Loucy (cell line): Measurements from ENCODE around the gene STARD8.

Experiments
- H2AFZ ChIP-seq: fragments of 200-600 bp; sonication (generic); 2 replicates; pipeline ENCODE4 v1.6.0; 2016; ENCODE audit warnings: antibody characterized with exemption, mild to moderate bottlenecking, low read length, moderate library complexity
- H3F3A ChIP-seq: fragments of 200-600 bp; 2 replicates; pipeline ENCODE4 v1.6.0; 2016; ENCODE audit warnings: antibody characterized with exemption, low read depth, mild to moderate bottlenecking
- H3K27me3 ChIP-seq: fragments of 200-600 bp; sonication (generic); 2 replicates; pipeline ENCODE4 v1.6.1; 2014; ENCODE audit warnings: low read length, mild to moderate bottlenecking; ENCODE audit not compliant: insufficient read depth, poor library complexity, severe bottlenecking
- H3K36me3 ChIP-seq: fragments of 200-600 bp; sonication (generic); 2 replicates; pipeline ENCODE4 v1.6.1; 2016; ENCODE audit warnings: low read length; ENCODE audit not compliant: insufficient read depth
- H3K4me1 ChIP-seq: fragments of 200-600 bp; sonication (generic); 2 replicates; pipeline ENCODE4 v1.5.1; 2014; ENCODE audit warnings: low read length, mild to moderate bottlenecking; ENCODE audit not compliant: insufficient read depth, poor library complexity, severe bottlenecking
- H3K4me2 ChIP-seq: fragments of 200-600 bp; sonication (generic); 2 replicates; pipeline ENCODE4 v1.6.0; 2014; ENCODE audit warnings: antibody characterized with exemption, low read length, low read depth, mild to moderate bottlenecking; ENCODE audit not compliant: poor library complexity, severe bottlenecking
- H3K4me3 ChIP-seq: fragments of 200-600 bp; sonication (generic); 2 replicates; pipeline ENCODE4 v1.5.1; 2014; ENCODE audit warnings: low read length, mild to moderate bottlenecking, mixed read lengths; ENCODE audit not compliant: poor library complexity, severe bottlenecking
- H3K79me2 ChIP-seq: fragments of 200-600 bp; sonication (generic); 2 replicates; pipeline ENCODE4 v1.6.1; 2014; ENCODE audit warnings: low read length; ENCODE audit not compliant: insufficient read depth
- H3K9ac ChIP-seq: fragments of 200-600 bp; sonication (generic); 2 replicates; pipeline ENCODE4 v1.6.0; 2014; ENCODE audit warnings: mild to moderate bottlenecking, low read depth, low read length, moderate library complexity; ENCODE audit not compliant: poor library complexity, severe bottlenecking
- H3K9me2 ChIP-seq: fragments of 200-600 bp; sonication (generic); replicated peaks from 2 replicates; pipeline ENCODE4 v1.6.1; 2016; ENCODE audit warnings: low read depth, low read length, mixed read lengths
- H3K9me3 ChIP-seq: fragments of 200-600 bp; sonication (generic); 2 replicates; pipeline ENCODE4 v1.6.1; 2014; ENCODE audit warnings: mild to moderate bottlenecking, antibody characterized with exemption, low read length, low read depth; ENCODE audit not compliant: insufficient read depth
- H4K20me1 ChIP-seq: fragments of 200-600 bp; sonication (generic); 2 replicates; pipeline ENCODE4 v1.6.0; 2014; ENCODE audit warnings: antibody characterized with exemption, low read length, mild to moderate bottlenecking; ENCODE audit not compliant: insufficient read depth, poor library complexity, severe bottlenecking
- CTCF ChIP-seq: fragments of 200-600 bp; sonication (generic); conservative IDR thresholded peaks from 2 replicates; pipeline ENCODE4 v1.5.1; 2014; ENCODE audit warnings: mild to moderate bottlenecking, antibody characterized with exemption, low read length
- EZH2phosphoT487 ChIP-seq: fragments of 200-600 bp; IDR thresholded peaks from 2 replicates; pipeline ENCODE4 v1.6.1; 2018; ENCODE audit warnings: antibody characterized with exemption, mild to moderate bottlenecking, moderate library complexity, borderline replicate concordance

Gene STARD8

DNA sequence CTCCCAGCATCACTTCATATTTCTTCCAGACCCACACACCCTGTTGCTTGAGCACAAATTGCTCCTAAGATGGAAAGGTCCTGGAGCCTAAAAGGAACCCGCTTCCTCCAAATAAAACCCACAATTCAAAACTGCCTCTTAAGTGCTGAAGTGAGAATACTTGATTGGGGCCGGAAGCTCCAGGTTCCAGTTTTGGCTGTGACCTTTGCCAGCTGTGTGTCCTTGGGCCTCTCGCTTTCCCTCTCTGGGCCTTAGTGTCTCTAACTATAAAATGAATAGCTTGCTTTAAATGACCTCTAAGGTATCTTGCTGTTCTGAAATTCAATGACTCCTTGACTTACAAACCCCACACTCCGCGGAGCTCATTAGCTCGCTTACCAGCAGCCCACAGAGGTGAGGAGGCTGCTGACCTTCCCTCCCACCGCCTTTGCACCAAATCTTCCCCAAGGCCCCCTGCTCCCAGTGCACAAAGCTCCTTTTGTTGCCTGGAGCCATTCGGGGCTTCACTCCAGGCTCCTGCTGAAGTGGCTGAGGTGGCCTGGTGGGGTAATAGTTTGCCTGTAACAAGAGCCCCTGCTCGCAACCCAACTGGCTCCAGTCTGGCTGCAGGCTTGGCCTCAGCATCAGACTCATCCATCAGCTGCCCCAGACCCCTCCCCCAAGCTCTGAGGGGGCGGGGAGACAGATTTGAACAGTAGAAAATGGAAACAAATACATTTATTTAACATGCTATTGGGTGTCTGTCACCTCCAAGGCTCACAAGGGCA, 21.8 kb downstream of the STARD8 start:
- no peaks in the 10 kb centered on the region for H3K27me3 ChIP-seq
- H3K9me2 ChIP-seq: no peaks in the 10 kb centered on the region
- no peak overlapping the region for H3K9ac ChIP-seq
- H3K36me3 ChIP-seq: no peaks in the 10 kb centered on the region
- H3K9me3 ChIP-seq: no peaks in the 10 kb centered on the region
- H3K79me2 ChIP-seq: no peaks in the 10 kb centered on the region
- H3K4me2 ChIP-seq: no peak overlapping the region
- H3F3A ChIP-seq: no peaks in the 10 kb centered on the region
- TF ChIP-seq CTCF (no peak), EZH2phosphoT487 (no peak)
- H2AFZ ChIP-seq: no peak overlapping the region
- H4K20me1 ChIP-seq: no peaks in the 10 kb centered on the region
- H3K4me1 ChIP-seq: no peaks in the 10 kb centered on the region
- no peak overlapping the region for H3K4me3 ChIP-seq

- no peaks in the 10 kb centered on the region for H3K4me1 ChIP-seq
- no peaks in the 10 kb centered on the region for H3K79me2 ChIP-seq
- no peak overlapping the region for H2AFZ ChIP-seq
- TF ChIP-seq CTCF: no peak
- TF ChIP-seq EZH2phosphoT487: no peak
- H3K9me3 ChIP-seq: no peaks in the 10 kb centered on the region
- H3K9me2 ChIP-seq: no peaks in the 10 kb centered on the region
- no peaks in the 10 kb centered on the region for H4K20me1 ChIP-seq
- no peaks in the 10 kb centered on the region for H3K36me3 ChIP-seq
- no peak overlapping the region for H3K4me2 ChIP-seq
- H3F3A ChIP-seq: no peaks in the 10 kb centered on the region
- H3K4me3 ChIP-seq: no peak overlapping the region
- H3K27me3 ChIP-seq: no peaks in the 10 kb centered on the region
- no peak overlapping the region for H3K9ac ChIP-seq
These were observed 22.4 kb downstream of the STARD8 start for GRCh38 chrX:68669871-68670270.

GRCh38 chrX:68671221-68671620, 23.8 kb downstream of the STARD8 start:
- Histone ChIP-seq H3K79me2 (no peaks in the 10 kb centered on the region), H3K9ac (no peak overlapping the region), H3F3A (no peaks in the 10 kb centered on the region), H3K9me2 (no peaks in the 10 kb centered on the region), H3K9me3 (no peaks in the 10 kb centered on the region), H3K4me2 (no peak overlapping the region), H3K4me3 (no peak overlapping the region), H2AFZ (no peak overlapping the region), H3K27me3 (no peaks in the 10 kb centered on the region), H4K20me1 (no peaks in the 10 kb centered on the region), H3K36me3 (no peaks in the 10 kb centered on the region), H3K4me1 (no peaks in the 10 kb centered on the region)
- TF ChIP-seq CTCF (no peak), EZH2phosphoT487 (no peak)
